Panc1 (cell line): ENCODE data around the gene AGGF1. TPM values are rescaled to one million over a fixed set of nuclear protein-coding genes. Genes with fewer than 3 reads are reported as not detected.
"Not testable (repeated sequence)": the region's sequence is repeated elsewhere in the genome, so short reads cannot be mapped to it uniquely, and the experiment has no call there.

ENCODE experiments used
- ATAC-seq: fragments of 200-7000 bp; cut with Tn5 transposase; 2 replicates; pipeline ENCODE4 v1.9.1; 2020; ENCODE audit warnings: mild to moderate bottlenecking, moderate library complexity
- BruUV-seq: library from RNA; stranded (reverse); fragments of 400-500 nt; replicated peaks from 2 replicates; lab custom pipeline; 2021; lab: Mats Ljungman, UMichigan
- CTCF ChIA-PET: fragments of 300-600 bp; sonication (Branson Sonifier 250); formaldehyde crosslinking; loops from one replicate; lab custom pipeline; 2022; ENCODE audit warnings: antibody characterized with exemption; lab: Charles Lee
- POLR2A ChIA-PET: fragments of 300-600 bp; sonication (Branson Sonifier 250); formaldehyde crosslinking; loops from one replicate; lab custom pipeline; 2022; ENCODE audit warnings: antibody characterized with exemption; lab: Charles Lee
- DNase-seq: peaks from one replicate; pipeline ENCODE4 v3.0.0-alpha.2; 2010; ENCODE audit warnings: low read depth, low spot score
- H3K27ac ChIP-seq: 2 replicates; pipeline ENCODE4 v1.5.1; 2011; ENCODE audit warnings: mild to moderate bottlenecking, low read length, inconsistent platforms
- H3K27me3 ChIP-seq: fragments of 200-500 bp; sonication (Bioruptor generic); 2 replicates; pipeline ENCODE4 v1.6.0; 2014; ENCODE audit warnings: low read length, inconsistent platforms; ENCODE audit not compliant: control insufficient read depth, insufficient read depth
- H3K36me3 ChIP-seq: fragments of 200-500 bp; sonication (Bioruptor generic); 2 replicates; pipeline ENCODE4 v1.5.1; 2014; ENCODE audit warnings: inconsistent platforms, mild to moderate bottlenecking, low read length, moderate library complexity; ENCODE audit not compliant: control insufficient read depth, insufficient read depth
- H3K4me1 ChIP-seq: 2 replicates; pipeline ENCODE4 v1.5.1; 2011; ENCODE audit warnings: inconsistent platforms, mild to moderate bottlenecking, low read length, moderate library complexity; ENCODE audit not compliant: control insufficient read depth, insufficient read depth
- H3K4me3 ChIP-seq, 2 experiments: 2 replicates each; pipeline ENCODE4 v1.5.1; 2011 to 2012; ENCODE audit warnings: low read depth in 2 of 2, low read length in 2 of 2, mild to moderate bottlenecking in 2 of 2, inconsistent platforms in 1 of 2, moderate library complexity in 1 of 2
- H3K9me3 ChIP-seq: fragments of 200-500 bp; sonication (Bioruptor generic); 2 replicates; pipeline ENCODE4 v1.5.1; 2014; ENCODE audit warnings: low read depth, mild to moderate bottlenecking, inconsistent platforms, low read length, moderate library complexity; ENCODE audit not compliant: control insufficient read depth, insufficient read depth
- CTCF ChIP-seq: fragments of 450-650 bp; IDR thresholded peaks from 2 replicates; pipeline ENCODE4 v1.5.1; 2017; ENCODE audit warnings: mild to moderate bottlenecking
- POLR2AphosphoS5 ChIP-seq: IDR thresholded peaks from 2 replicates; pipeline ENCODE4 v1.6.1; 2012; ENCODE audit warnings: mild to moderate bottlenecking, low read depth, low read length, moderate library complexity
- SIN3A ChIP-seq: IDR thresholded peaks from 2 replicates; pipeline ENCODE4 v1.6.1; 2012; ENCODE audit warnings: low read depth, mild to moderate bottlenecking, low read length, moderate library complexity, borderline replicate concordance; ENCODE audit not compliant: insufficient read depth
- TCF7L2 ChIP-seq: IDR thresholded peaks from 2 replicates; pipeline ENCODE4 v1.6.1; 2011; ENCODE audit warnings: mild to moderate bottlenecking, low read depth, low read length, inconsistent platforms
- in situ Hi-C: cut with HindIII; loops from 2 replicates; pipeline ENCODE4 v1.10.0; 2016; ENCODE audit warnings: low sequenced_read_pairs, low pct_unique_long_range_greater_than_20kb
- intact Hi-C: fragments of 100-400 bp; cut with micrococcal nuclease; formaldehyde crosslinking; loops from one replicate; pipeline ENCODE4 v1.10.0; 2022; ENCODE audit not compliant: unreplicated experiment
- total RNA-seq: library from RNA; stranded (reverse); gene quantifications from one replicate; pipeline ENCODE4 v1.2.1, GENCODE V29; 2021; ENCODE audit not compliant: unreplicated experiment

The AGGF1 gene
- total RNA-seq, 1 experiment from 2014 or later = 23.1 TPM

GRCh38 chr5:77076961-77077828, 47.0 kb downstream of the AGGF1 start:
- H3K27ac ChIP-seq = no peak overlapping the region
- no peaks in the 10 kb centered on the region for H3K36me3 ChIP-seq
- ChIA-PET CTCF (interaction anchor here (0.7 kb wide), 3 partner anchors 91 to 383 kb away, joined by 3 to 4 read pairs (median 3); no protein-coding TSS in a partner anchor), POLR2A (interaction anchor here (0.6 kb wide), 1 partner anchor 187 kb away, joined by 3 read pairs; no protein-coding TSS in a partner anchor)
- ATAC-seq (peak; percentile 96), DNase-seq (no peak)
- no peaks in the 10 kb centered on the region for H3K9me3 ChIP-seq
- no peaks in the 10 kb centered on the region; the same call in 1 of the 2 replicates for H3K4me1 ChIP-seq
- TF ChIP-seq TCF7L2 (no peak), POLR2AphosphoS5 (no peak), CTCF (peak; percentile 89)
- intact Hi-C loops = no loop called here
- H3K4me3 ChIP-seq = peak overlapping the region; percentile 21 to 36; a peak in 3 of 4 replicates
- no peaks in the 10 kb centered on the region for H3K27me3 ChIP-seq
- in situ Hi-C loops = no loop called here
- BruUV-seq = no TSS peak

- ATAC-seq (no peak), DNase-seq (no peak)
- TF ChIP-seq CTCF = peak; percentile 21
- no peak for TF ChIP-seq SIN3A
- peak overlapping the region; percentile 36; the same call in 1 of the 2 replicates for H3K27ac ChIP-seq
- intact Hi-C loops (loop anchor here (2.0 kb wide), 1 partner anchor 209 kb away; no protein-coding TSS in a partner anchor), in situ Hi-C loops (no loop called here)
- POLR2A ChIA-PET = no interaction called here
- CTCF ChIA-PET = interaction anchor here (0.7 kb wide), 2 partner anchors 126 to 382 kb away, joined by 3 read pairs; no protein-coding TSS in a partner anchor
- H3K36me3 ChIP-seq = no peaks in the 10 kb centered on the region
- no TSS peak for BruUV-seq
- H3K4me1 ChIP-seq = no peaks in the 10 kb centered on the region; the same call in 1 of the 2 replicates
- H3K9me3 ChIP-seq = no peaks in the 10 kb centered on the region
- H3K27me3 ChIP-seq = no peaks in the 10 kb centered on the region
- H3K4me3 ChIP-seq = peak overlapping the region in 1 of 2 experiments; percentile 36; a peak in 2 of 4 replicates
These were observed 47.6 kb downstream of the AGGF1 start for GRCh38 chr5:77077829-77078176.

GRCh38 chr5:77080479-77080878, 50.3 kb downstream of the AGGF1 start:
- CTCF ChIA-PET, DNase-seq, H3K4me1 ChIP-seq, intact Hi-C loops, in situ Hi-C loops, H3K27me3 ChIP-seq, H3K9me3 ChIP-seq, BruUV-seq, H3K36me3 ChIP-seq, H3K4me3 ChIP-seq, ATAC-seq, H3K27ac ChIP-seq: not testable (repeated sequence)
- POLR2A ChIA-PET = interaction anchor here (0.6 kb wide), 1 partner anchor 58 kb away, joined by 3 read pairs; no protein-coding TSS in a partner anchor
